Natural killer cell (primary cell): Measurements from ENCODE around the gene CA12. TPM values are rescaled to one million over a fixed set of nuclear protein-coding genes. Genes with fewer than 3 reads are reported as not detected.

ENCODE experiments used
- ATAC-seq, 3 donors: fragments of 150-1000 bp in 2 of 3; fragments of 200-7000 bp in 1 of 3; cut with Tn5 transposase; 1 replicate in 1 of 3; 2 replicates in 2 of 3; pipeline ENCODE4 v1.10.0; 2021; ENCODE audit warnings: mild to moderate bottlenecking in 2 of 3, moderate library complexity in 2 of 3
- DNase-seq, 2 donors: peaks; one replicate each; pipeline versions ENCODE4 v3.0.0 to v3.0.0-alpha.2; 2013 to 2021; ENCODE audit warnings: mixed read lengths in 1 of 2
- H3K27ac ChIP-seq: one replicate; pipeline ENCODE4 v1.5.1; 2013; ENCODE audit warnings: mild to moderate bottlenecking, low read length
- H3K27me3 ChIP-seq: one replicate; pipeline ENCODE4 v1.6.1; 2013; ENCODE audit warnings: low read length; ENCODE audit not compliant: control insufficient read depth, insufficient read depth
- H3K36me3 ChIP-seq: one replicate; pipeline ENCODE4 v1.6.1; 2013; ENCODE audit warnings: low read length; ENCODE audit not compliant: control insufficient read depth, insufficient read depth
- H3K4me1 ChIP-seq: one replicate; pipeline ENCODE4 v1.6.1; 2013; ENCODE audit warnings: low read length; ENCODE audit not compliant: control insufficient read depth, insufficient read depth
- H3K4me3 ChIP-seq: one replicate; pipeline ENCODE4 v1.5.1; 2013; ENCODE audit warnings: low read length
- H3K9me3 ChIP-seq: one replicate; pipeline ENCODE4 v1.6.1; 2013; ENCODE audit warnings: low read length; ENCODE audit not compliant: control insufficient read depth, insufficient read depth
- H3K27ac Mint-ChIP-seq, 2 donors: one replicate each; pipeline ENCODE4 v1.8.0; 2022; ENCODE audit warnings: mild to moderate bottlenecking in 2 of 2, mixed read lengths in 2 of 2, moderate library complexity in 1 of 2
- H3K27me3 Mint-ChIP-seq, 2 donors: one replicate each; pipeline ENCODE4 v1.8.0; 2022; ENCODE audit warnings: low read depth in 2 of 2, mixed read lengths in 2 of 2
- H3K36me3 Mint-ChIP-seq: one replicate; pipeline ENCODE4 v1.8.0; 2022; ENCODE audit warnings: mixed read lengths
- H3K4me1 Mint-ChIP-seq, 2 donors: one replicate each; pipeline ENCODE4 v1.8.0; 2022; ENCODE audit warnings: mixed read lengths in 2 of 2
- H3K4me3 Mint-ChIP-seq: one replicate; pipeline ENCODE4 v1.8.0; 2022; ENCODE audit warnings: mild to moderate bottlenecking, moderate library complexity, mixed read lengths
- H3K9me3 Mint-ChIP-seq, 2 donors: one replicate each; pipeline ENCODE4 v1.8.0; 2022; ENCODE audit warnings: mixed read lengths in 2 of 2
- WGBS: methylation state at CpG from one replicate; pipeline ENCODE4 v1.1.7; 2013; ENCODE audit warnings: missing lambda C conversion rate; ENCODE audit not compliant: insufficient coverage; 5-methylcytosine and 5-hydroxymethylcytosine counted together
- intact Hi-C: fragments of 100-400 bp; cut with micrococcal nuclease; formaldehyde crosslinking; loops from one replicate; pipeline ENCODE4 v1.14.2; 2022
- total RNA-seq, 4 donors: library from RNA; stranded (reverse); fragments of 120-200 nt in 1 of 4; gene quantifications; one replicate each; pipeline versions ENCODE4 v1.2.3 to v1.2.4, GENCODE V29; 2013 to 2022
- TF ChIP-seq, protein P1 (sequence below): fragments of 200-600 bp; IDR thresholded peaks from one replicate; pipeline ENCODE4 v1.8.0; 2022; ENCODE audit warnings: antibody characterized with exemption

CA12 gene
- total RNA-seq, 3 donors from 2014 or later (not counting 1 experiment from before 2014, with no cell fraction given): not detected

DNA sequence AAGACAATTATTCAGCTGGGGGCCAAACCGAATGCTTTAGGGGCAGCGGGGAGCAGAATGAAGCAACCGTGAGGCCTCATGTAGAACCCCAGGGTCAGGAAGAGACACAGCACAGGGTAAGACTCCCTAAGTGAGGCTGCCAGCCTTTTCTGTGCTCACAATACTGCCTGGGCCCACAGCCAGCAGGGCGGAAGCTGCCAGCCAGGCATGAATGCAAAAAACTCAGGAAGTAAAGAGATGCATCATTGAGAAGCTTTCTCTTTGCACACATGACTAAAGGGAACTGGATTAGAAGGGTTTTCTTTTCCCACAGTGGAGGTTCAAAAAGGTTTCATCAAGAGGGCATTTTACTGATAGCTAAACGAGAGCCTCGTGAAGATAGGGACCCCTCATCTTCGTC lies 33.3 kb downstream of the CA12 start:
- DNase-seq: no peak
- H3K4me3 Mint-ChIP-seq: no peak overlapping the region
- Histone ChIP-seq H3K4me3 (no peak overlapping the region), H3K36me3 (no peaks in the 10 kb centered on the region), H3K4me1 (no peaks in the 10 kb centered on the region), H3K9me3 (no peaks in the 10 kb centered on the region), H3K27ac (no peak overlapping the region), H3K27me3 (no peaks in the 10 kb centered on the region)
- peaks cover 2 to 10% of the 10 kb centered on the region in 2 donors for H3K27me3 Mint-ChIP-seq
- H3K4me1 Mint-ChIP-seq: no peaks in the 10 kb centered on the region
- no peak overlapping the region for H3K27ac Mint-ChIP-seq
- H3K36me3 Mint-ChIP-seq: no peaks in the 10 kb centered on the region
- no peak for ATAC-seq
- no peaks in the 10 kb centered on the region for H3K9me3 Mint-ChIP-seq
- intact Hi-C loops: no loop called here
- 83% methylated on average over 7 of the region's 7 CpGs for WGBS
- TF ChIP-seq, protein P1, sequence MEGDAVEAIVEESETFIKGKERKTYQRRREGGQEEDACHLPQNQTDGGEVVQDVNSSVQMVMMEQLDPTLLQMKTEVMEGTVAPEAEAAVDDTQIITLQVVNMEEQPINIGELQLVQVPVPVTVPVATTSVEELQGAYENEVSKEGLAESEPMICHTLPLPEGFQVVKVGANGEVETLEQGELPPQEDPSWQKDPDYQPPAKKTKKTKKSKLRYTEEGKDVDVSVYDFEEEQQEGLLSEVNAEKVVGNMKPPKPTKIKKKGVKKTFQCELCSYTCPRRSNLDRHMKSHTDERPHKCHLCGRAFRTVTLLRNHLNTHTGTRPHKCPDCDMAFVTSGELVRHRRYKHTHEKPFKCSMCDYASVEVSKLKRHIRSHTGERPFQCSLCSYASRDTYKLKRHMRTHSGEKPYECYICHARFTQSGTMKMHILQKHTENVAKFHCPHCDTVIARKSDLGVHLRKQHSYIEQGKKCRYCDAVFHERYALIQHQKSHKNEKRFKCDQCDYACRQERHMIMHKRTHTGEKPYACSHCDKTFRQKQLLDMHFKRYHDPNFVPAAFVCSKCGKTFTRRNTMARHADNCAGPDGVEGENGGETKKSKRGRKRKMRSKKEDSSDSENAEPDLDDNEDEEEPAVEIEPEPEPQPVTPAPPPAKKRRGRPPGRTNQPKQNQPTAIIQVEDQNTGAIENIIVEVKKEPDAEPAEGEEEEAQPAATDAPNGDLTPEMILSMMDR: no peak

DNA sequence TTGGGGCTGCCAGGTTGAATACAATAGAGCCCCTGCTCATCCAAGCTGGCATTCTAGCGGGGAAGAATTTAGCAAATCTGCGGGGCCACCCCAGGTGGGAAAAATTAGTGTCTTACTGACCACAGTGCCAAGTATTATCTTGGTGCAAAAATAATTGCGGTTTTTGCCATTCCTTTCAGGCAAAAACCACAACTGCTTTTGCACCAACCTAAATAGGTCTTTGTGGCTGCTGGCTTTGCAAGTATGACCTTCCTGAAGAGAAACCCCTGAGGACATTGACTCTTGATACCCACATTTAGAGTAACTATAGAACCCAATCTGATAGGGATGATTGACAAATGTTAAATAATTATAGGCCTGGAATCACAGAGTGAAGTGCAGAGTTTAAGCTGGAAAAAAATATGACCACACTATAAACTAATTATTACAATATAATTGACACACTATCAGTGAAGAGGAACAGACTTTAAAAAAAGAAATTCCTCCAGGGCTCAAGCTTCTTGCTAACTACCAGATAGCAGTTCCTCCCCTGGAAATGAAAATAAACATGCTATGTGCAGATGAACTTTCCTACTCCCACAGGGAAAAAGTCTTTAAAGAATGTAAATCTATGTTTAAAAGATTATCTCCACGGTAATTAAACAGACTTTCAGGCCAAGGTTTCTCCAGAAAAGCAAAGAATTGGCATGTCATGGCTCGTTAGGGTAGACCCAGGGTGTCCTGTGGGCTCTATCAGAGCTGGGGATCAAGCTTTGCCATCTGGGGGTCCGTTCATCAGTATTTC lies 34.4 kb downstream of the CA12 start:
- TF ChIP-seq, protein P1: no peak
- 81% methylated on average over 6 of the region's 6 CpGs for WGBS
- H3K9me3 ChIP-seq: no peaks in the 10 kb centered on the region
- H3K4me3 Mint-ChIP-seq: no peak overlapping the region
- no peaks in the 10 kb centered on the region for H3K27me3 ChIP-seq
- H3K27ac Mint-ChIP-seq: no peak overlapping the region
- ATAC-seq (no peak), DNase-seq (no peak)
- H3K27me3 Mint-ChIP-seq: peaks cover 0 to 10% of the 10 kb centered on the region in 2 donors
- no peak overlapping the region for H3K27ac ChIP-seq
- intact Hi-C loops: no loop called here
- no peaks in the 10 kb centered on the region for H3K9me3 Mint-ChIP-seq
- H3K4me1 Mint-ChIP-seq: no peaks in the 10 kb centered on the region
- H3K4me1 ChIP-seq: no peaks in the 10 kb centered on the region
- H3K36me3 Mint-ChIP-seq: no peaks in the 10 kb centered on the region
- no peak overlapping the region for H3K4me3 ChIP-seq
- no peaks in the 10 kb centered on the region for H3K36me3 ChIP-seq

DNA sequence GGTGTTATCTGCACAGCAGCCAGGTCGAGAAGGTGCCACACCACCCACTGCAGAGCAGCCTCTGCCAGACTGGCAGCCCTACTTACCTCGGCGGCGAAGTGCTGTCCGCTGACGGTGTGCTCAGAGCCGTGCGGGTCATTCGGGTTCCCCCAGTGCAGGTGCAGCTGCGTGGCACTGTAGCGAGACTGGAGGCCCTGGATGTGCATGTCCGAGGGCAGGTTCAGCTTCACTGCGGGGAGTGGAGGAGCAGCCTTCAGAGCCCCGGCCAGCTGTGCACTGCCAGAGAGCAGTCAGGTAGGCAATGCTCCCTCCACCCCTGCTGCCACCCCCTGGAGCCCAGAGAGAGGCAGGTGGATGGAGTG lies 36.3 kb downstream of the CA12 start:
- TF ChIP-seq, protein P1: no peak
- Mint-ChIP-seq H3K27ac (no peak overlapping the region), H3K27me3 (peaks cover 2 to 10% of the 10 kb centered on the region in 2 donors), H3K9me3 (no peaks in the 10 kb centered on the region), H3K4me3 (no peak overlapping the region), H3K36me3 (no peaks in the 10 kb centered on the region), H3K4me1 (no peaks in the 10 kb centered on the region)
- H3K4me1 ChIP-seq: no peaks in the 10 kb centered on the region
- no peaks in the 10 kb centered on the region for H3K9me3 ChIP-seq
- H3K27ac ChIP-seq: no peak overlapping the region
- ATAC-seq: peak in 1 of 3 donors; percentile 30
- intact Hi-C loops: no loop called here
- no peaks in the 10 kb centered on the region for H3K27me3 ChIP-seq
- no peak overlapping the region for H3K4me3 ChIP-seq
- DNase-seq: no peak
- 92% methylated on average over 14 of the region's 14 CpGs for WGBS
- no peaks in the 10 kb centered on the region for H3K36me3 ChIP-seq
